ENCODE results near the gene TRIM38.

DNA sequence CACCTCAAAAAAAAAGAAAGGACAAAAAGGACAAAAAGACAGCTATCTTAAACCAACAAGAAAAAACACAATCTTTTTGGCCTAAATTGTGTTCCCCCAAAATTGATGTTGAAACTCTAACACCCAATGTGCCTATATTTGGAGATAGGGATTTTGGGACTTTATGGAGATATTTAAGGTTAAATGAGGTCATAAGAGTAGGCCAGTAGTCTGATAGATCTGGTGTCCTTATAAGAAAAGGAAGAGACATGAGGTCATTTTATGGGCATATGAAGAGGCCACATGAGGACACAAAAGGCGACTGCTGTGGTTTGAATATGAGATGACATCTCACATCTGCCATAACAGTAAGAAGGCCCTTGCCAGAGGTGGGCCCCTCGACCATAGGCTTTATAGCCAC is 49.5 kb downstream of the TRIM38 start:
- TF ChIP-seq GATA2 (IDR thresholded peaks at IDR 0.05; ENCODE audit: insufficient read depth, insufficient read length, low read depth, low read length) (no peak), CTCF (IDR thresholded peaks at IDR 0.05; ENCODE audit: extremely low read depth in 1 of 2, insufficient read depth in 1 of 2, low read depth in 1 of 2, low read length in 2 of 2) (no peak), JUN (IDR thresholded peaks at IDR 0.05; ENCODE audit: borderline replicate concordance, insufficient read depth, insufficient read length, low read depth) (no peak), EZH2 (IDR thresholded peaks at IDR 0.05; ENCODE audit: borderline replicate concordance, low read depth, low read length, severe bottlenecking) (no peak), POLR2AphosphoS5 (IDR thresholded peaks at IDR 0.05; ENCODE audit: insufficient read depth, low read depth, low read length) (no peak), POLR2A (IDR thresholded peaks at IDR 0.05; ENCODE audit: low read depth, low read length) (no peak), MAX (IDR thresholded peaks at IDR 0.05; ENCODE audit: insufficient read depth, insufficient read length) (no peak), MYC (IDR thresholded peaks at IDR 0.05; ENCODE audit: low read depth, low read length) (no peak)

All from endothelial cell of umbilical vein (primary cell).